ENCODE results near the gene CCDC88A.
"Not testable (repeated sequence)": the region's sequence is repeated elsewhere in the genome, so short reads cannot be mapped to it uniquely, and the experiment has no call there.

Gene CCDC88A

DNA sequence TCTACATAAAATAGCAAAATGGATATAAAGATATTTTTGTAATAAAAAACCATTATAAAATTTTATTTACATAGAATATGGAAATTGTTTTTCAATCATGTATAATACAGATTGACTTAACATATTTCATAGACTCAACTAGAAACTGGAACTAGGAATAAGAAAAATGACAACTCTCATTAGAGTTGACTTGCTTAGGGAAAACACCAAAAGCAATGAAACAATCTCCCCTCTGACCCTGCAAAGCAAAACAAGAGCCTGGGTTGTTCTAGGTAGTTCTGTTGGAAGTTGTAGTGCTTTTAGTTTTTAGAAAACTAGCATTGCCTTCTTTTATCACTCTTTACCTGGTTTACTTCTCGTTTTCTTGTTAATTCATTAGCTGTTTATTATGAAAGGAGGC lies 118.4 kb downstream of the CCDC88A start:
- no peak for DNase-seq

DNA sequence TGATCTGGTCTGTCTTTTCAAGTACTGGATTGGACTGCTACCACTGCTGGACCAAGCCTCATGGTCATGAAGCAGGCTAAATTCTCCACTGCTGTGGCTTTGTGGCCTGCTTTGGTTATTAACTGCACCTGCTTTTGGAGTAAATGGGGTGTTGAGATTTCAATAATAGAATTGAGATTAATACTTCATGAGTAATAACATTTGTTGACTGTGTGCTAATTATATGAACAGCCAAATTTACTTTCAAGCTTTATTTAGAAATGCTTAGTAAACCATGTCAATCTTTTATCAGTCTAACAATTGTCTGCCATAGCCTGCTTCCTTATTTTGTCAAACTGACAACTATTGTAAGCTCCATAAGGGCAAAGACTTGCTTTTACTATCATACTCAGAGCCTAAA lies 123.3 kb downstream of the CCDC88A start:
- DNase-seq, result no peak

DNA sequence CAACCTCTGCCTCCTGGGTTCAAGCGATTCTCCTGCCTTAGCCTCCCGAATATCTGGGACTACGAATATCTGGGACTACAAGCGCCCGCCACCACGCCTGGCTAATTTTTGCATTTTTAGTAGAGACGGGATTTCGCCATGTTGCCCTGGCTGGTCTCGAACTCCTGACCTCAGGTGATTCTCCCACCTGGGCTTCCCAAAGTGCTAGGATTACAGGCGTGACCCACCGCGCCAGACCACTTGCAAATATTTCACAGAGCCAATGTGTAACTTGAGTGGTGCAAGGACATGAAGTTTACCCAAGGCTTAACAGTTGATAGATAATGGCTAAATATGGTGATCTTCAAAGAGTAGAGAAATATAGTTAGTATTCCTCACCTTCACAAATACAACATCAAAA lies 136.6 kb downstream of the CCDC88A start:
- DNase-seq, result no peak

DNA sequence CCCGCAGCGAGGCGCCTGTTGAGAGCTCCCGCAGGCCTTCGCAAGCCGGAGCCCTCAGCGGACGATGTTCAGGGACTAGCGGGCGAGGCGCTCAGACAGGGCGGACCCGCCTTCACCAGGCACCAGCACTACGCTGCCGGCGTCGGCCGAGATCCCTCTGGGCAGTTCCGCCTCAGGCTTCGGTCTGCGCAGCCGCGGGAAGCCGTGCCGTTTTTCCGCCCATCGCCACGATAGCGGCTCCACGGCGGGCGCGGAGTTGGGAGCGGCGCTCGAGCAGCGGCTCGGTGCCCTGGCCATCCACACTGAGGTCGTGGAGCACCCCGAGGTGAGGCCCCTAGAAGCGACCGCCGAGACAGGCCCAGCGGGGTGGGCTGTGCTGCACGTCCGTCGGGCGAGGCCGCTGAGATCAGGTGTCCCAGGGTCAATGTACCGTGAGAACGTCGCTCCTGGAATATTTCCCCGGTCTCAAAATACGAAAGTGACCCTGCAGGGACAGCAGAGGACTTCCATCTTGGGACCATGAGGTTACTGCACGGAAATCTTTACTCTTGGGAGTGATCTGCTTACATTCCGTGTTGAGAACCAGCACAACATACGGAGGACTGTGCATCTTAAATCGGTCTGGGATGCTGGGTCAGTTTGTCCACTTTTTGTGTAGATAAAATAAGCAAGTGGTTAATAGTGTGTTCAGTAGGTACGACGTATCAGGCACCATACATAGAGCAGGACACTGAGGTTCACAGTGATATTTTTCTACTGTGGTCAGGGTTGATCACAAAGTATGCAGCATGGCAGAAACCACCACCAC lies 137.3 kb downstream of the CCDC88A start:
- peak; percentile 82 for DNase-seq

DNA sequence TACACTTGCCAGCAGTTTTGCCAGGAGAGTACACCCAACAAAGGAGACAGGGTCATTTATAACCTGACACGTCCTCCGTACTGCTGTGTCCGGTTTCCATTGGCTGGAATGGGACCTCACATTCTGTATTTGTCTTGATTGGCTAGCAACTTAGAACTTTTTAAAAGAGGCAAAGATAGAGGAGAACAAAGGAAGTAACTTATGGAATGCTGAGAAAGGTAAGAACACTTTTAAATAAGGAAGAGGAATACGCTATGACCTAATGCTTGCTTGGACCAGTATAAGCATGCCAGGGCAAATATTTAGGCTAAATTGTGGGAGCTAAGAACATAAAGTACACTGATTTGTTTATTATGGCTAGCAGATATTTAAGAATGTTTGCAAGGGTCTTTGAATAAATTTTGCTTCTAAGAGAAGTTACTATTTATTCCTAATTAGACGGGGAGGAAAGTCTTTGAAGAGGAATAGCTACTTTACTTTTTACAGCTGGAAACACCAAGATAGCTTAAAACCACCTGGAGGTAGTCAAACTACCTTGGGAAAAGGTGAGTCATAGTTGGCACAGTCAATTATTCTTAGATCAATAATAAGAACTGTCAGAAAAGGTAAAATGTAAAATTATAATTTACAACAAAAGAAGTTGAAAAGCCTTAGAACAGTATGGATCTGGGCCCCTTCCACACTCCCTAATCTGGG lies 138.7 kb downstream of the CCDC88A start:
- not testable (repeated sequence) for DNase-seq

DNA sequence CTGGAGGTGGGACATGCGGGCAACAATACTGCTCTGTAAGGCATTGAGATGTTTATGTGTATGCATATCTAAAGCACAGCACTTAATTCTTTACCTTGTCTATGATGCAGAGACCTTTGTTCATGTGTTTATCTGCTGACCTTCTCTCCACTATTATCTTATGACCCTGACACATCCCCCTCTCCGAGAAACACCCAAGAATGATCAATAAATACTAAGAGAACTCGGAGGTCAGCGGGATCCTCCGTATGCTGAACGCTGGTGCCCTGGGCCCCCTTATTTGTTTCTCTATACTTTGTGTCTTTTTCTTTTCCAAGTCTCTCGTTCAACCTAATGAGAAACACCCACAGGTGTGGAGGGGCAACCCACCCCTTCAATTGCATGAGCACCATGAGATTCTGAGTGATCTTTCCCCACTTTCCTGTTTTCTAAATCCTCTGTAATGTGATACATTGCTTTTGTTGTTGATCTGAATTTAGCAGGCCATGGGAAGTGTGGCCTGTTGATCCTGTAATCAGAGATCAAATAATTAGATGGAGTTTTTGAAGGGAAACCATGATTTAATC lies 139.7 kb downstream of the CCDC88A start:
- DNase-seq, result not testable (repeated sequence)

DNA sequence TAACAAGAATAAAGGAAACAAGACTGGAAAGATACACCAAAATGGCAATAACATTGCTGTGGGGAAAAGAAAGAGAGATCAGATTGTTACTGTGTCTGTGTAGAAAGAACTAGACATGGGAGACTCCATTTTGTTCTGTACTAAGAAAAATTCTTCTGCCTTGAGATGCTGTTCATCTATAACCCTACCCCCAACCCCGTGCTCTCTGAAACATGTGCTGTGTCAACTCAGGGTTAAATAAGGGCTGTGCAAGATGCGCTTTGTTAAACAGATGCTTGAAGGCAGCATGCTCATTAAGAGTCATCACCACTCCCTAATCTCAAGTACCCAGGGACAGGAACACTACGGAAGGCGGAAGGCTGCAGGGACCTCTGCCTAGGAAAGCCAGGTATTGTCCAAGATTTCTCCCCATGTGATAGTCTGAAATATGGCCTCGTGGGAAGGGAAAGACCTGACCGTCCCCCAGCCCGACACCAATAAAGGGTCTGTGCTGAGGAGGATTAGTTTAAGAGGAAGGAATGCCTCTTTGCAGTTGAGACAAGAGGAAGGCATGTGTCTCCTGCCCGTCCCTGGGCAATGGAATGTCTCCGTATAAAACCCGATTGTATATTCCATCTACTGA lies 140.3 kb downstream of the CCDC88A start:
- not testable (repeated sequence) for DNase-seq

DNA sequence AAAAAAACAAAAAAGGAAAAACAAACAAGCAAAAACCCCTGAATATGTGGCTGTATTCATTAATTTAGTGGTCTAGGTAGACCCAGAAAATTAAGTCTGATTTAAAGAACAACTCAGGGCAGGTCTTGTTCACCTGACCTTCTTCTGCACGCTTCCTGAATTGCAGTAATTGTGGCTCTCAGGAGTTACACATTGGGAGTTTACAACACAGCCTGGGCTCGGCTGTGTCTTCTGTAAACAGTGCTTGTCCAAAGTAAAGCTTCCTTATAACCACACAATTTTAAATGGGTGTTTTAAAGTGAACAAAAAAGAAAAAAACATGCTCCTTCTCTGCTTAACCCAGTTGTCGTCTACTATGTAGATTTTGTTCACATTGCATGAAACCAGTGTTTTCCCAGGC lies 142.3 kb downstream of the CCDC88A start:
- no peak for DNase-seq

DNA sequence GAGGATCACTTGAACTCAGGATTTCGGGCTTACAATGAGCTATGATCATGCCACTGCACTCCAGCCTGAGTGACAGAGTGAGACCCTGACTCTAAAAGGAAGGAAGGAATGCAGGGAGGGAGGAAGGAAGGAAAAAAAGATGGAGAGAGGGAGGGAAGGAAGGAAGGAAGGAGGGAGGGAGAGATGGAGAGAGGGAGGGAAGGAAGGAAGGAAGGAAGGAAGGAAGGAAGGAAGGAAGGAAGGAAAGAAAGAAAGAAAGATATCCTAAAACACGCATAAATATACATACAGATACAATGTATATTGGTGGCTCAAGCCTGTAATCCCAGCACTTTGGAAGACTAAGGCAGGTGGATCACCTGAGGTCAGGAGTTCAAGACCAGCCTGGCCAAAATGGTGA lies 145.3 kb downstream of the CCDC88A start:
- DNase-seq, result not testable (repeated sequence)

DNA sequence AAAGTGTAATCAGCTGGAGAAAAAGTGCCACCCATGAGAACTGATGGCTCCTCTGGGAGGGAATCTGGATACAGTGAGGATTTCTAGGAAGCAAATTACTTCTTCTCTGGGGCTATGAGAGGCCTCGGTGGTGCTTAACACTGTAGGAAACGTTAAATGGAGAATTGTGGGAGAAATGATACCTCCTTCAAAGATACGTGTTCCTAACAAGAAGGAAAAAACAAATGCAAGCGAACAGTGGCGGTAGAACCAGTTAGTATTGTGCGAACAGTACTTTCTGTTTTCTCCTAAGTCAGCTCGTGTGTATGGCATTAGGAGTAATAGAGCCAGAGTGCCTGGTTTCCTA lies 150.0 kb downstream of the CCDC88A start:
- no peak for DNase-seq

DNA sequence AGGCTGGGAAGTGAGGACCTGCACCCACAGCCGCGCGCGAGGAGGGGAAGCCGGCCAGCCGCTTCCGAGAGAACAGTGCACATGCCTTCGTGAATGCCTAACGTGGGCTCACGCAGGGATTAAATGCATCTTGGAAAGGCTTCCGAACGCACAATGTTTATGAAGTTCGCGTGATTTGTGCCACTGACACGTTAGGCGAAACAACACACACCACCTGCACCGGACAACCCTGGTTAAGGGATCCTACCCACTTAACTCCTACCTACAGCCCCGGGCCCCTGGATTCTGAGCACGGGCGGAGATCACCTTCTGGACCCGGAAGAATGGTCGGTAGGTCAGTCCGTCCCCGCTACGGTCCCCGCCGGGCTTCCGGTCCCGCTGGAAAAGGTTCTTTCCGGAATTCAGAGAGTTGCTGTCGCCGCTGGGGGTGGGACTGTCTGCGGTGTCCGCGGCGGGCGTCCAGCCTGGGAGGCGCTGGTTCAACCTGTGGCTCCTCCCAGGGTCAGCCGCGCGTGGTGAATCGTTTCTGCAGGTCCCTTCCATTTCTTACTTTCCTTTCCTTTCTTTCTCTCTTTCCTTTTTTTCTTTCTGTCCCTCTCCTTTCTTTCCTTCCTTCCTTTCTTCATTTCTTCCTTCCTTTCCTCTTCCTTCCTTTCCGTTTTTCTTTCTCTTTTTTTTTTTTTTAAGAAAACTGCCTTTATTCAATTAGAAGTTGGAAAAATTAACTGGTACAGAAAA lies 150.6 kb downstream of the CCDC88A start, which contains the start of gene MTIF2:
Gene MTIF2 (minus strand): TSS at position 325 of the 738 bp plus-strand sequence. CDS start 5,373 bp downstream, outside the sequence.
- peak; percentile 86 for DNase-seq

DNA sequence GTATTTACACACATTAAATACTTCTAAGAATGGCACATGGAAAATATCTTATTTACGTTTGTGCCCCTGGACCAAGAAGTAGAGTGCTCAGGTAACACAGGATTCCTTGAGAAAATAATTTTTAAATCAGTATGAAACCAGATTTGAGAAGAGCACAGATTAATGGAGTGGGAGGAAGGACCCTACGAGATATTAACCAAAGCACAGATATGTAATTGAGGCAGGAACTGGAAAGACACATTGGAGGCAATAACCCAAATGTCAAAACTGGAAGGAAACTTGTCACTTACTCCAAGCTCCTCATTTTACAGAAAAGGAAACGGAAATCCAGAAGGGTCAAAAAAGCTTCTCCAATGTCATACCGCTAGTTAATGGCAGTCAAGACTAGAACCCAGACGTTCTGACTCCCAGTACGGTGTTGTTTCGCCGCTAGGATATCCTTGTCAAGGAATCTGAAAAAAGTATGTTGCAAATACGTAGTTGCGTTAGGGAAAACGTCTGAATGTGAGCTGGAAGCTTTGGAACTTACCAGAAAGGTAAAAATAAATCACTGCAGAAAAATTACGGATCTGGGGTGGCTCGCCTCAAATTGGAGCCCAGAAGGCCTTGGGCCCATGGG lies 151.3 kb downstream of the CCDC88A start:
- no peak for DNase-seq

DNA sequence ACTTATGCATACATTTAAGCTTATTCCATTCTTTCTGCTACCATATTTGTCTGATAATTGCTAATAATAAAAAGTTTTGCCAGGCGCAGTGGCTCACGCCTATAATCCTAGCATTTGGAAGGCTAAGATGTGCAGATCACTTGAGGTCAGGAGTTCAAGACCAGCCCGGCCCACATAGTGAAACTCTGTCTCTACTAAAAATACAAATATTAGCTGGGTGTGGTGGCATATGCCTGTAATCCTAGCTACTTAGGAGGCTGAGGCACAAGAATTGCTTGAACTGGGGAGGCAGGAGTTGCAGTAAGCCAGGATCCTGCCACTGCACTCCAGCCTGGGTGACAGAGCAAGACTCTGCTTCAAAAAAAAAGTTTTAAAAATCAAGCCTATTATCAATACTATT lies 160.1 kb downstream of the CCDC88A start:
- DNase-seq, result not testable (repeated sequence)

DNA sequence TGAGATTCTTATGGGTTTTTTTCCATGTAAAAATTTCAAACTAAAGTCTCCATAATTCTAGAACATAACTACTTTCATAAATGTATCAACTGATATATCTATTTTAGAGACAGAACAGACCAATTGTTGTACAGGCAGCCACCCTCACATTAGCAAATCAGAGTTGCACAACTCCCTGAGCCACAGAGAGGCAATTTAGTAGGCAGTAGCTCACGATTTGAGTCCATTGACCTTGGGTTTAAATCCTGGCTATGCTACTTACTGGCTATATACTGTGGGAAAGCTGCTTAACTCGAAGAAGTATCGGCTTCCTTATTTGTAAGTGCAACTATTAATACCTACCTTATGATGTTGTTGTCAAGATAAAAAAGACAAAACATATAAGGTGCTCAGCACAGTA lies 166.8 kb downstream of the CCDC88A start:
- no peak for DNase-seq

DNA sequence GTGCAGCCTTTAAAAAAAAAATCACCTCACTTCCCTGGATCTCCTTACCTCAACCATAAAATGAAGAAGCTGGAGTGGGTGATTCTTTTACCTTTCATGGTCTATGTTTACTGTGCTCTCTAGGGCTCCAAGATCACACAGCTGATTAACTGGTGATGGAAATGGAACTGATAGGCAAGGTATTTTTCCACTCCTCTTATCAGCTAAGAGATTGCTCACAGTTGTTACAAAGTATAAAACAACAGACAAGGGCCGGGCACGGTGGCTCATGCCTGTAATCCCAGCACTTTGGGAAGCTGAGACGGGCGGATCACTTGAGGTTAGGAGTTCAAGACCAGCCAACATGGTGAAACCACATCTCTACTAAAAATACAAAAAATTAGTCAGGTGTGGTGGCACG lies 172.6 kb downstream of the CCDC88A start:
- no peak for DNase-seq

DNA sequence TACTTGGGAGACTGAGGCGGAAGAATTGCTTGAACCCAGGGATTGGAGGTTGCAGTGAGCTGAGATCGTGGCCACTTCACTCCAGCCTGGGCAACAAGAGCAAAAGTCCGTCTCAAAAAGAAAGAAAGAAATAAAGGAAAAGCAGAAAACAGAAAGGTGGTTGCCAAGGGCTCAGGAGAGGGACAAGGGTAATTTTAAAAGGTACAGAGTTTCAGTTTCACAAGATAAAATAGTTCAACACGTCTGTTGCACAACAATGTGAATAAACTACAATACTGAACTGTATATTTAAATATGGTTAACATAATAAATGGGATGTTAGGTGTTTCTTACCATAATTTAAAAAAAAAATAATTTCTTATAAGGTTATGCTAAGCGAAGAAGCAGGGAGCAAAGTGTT lies 174.2 kb downstream of the CCDC88A start:
- no peak for DNase-seq

DNA sequence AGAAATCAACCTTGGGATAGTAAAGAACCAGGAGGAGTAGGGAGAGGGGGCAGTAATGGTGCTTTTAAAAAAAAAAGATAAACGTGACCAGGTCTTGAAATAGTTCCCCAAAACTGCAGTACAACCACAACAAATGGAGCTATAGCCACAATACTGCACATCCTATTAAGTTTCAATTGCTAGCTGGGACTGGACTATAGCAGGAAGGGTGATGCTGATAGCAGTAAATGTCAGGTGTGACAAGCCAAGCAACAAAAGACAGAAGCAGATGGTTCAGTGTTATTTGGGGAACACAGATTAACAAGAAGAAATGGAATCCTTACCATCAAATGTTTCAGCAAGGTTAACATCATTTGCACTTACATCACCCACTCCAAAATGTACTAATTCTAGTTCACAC lies 177.0 kb downstream of the CCDC88A start:
- no peak for DNase-seq

DNA sequence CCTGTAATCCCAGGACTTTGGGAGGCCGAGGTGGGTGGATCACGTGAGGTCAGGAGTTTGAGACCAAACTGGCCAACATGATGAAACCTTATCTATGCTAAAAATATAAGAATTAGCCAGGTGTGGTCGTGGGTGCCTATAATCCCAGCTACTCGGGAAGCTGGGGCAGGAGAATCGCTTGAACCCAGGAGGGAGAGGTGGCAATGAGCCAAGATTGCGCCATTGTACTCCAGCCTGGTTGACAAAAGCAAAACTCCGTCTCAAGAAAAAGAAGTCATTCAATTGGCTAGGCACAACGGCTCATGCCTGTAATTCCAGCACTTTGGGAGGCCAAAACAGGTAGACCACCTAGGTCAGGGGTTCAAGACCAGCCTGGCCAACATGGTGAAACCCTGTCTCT lies 178.1 kb downstream of the CCDC88A start:
- not testable (repeated sequence) for DNase-seq

DNA sequence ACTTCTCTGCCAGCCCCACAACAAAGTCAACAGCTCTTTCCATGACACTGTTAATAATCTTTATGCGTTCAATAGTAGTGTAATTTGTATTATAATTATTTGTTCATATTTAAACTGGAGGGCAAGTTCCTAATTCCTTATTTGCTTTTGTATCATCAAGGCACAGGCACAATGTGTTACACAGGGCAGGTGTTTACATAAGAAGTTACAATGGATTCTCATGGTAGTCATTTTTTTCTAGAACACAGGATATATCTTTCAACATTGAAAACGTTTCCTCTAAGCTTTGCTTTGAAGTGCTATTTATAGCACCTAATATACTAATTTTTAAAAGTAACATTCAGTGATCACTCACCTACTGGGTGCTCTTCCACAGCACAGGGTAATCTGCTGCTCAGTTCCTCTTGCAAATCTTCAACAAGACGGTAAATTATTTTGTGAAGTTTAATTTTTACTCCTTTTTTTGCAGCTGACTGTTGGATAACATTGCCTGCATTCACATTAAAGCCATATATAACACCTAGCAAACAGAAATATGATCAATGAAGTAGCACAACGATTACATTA lies 179.9 kb downstream of the CCDC88A start:
- DNase-seq, result peak; percentile 32
